Transverse colon (tissue), 4 donors: Measurements from ENCODE around the gene STX8.

Source experiments
- CTCF ChIP-seq, 5 experiments: fragments of 200-600 bp in 3 of 5; fragments of 450-650 bp in 2 of 5; sonication (generic) in 3 of 5; IDR thresholded peaks; 1 replicate in 2 of 5; 2 replicates in 3 of 5; pipeline ENCODE4 v1.5.1; 2016 to 2017; ENCODE audit warnings: antibody characterized with exemption in 5 of 5, inconsistent platforms in 3 of 5, mild to moderate bottlenecking in 2 of 5, moderate library complexity in 1 of 5
- EP300 ChIP-seq: sonication (generic); formaldehyde crosslinking; IDR thresholded peaks from one replicate; pipeline ENCODE4 v1.6.1; 2017; ENCODE audit warnings: antibody characterized with exemption, low read depth
- POLR2A ChIP-seq: fragments of 450-650 bp; IDR thresholded peaks from one replicate; pipeline ENCODE4 v1.6.1; 2016; ENCODE audit warnings: antibody characterized with exemption, mild to moderate bottlenecking, moderate library complexity
- POLR2AphosphoS5 ChIP-seq, 3 donors: sonication (generic); formaldehyde crosslinking; IDR thresholded peaks; one replicate each; pipeline ENCODE4 v1.6.1; 2016; ENCODE audit warnings: antibody characterized with exemption in 3 of 3

- TF ChIP-seq POLR2A, result no peak
- no peak for TF ChIP-seq CTCF (IDR thresholded peaks at IDR 0.05)
- no peak for TF ChIP-seq POLR2AphosphoS5 (IDR thresholded peaks at IDR 0.05)
- no peak for TF ChIP-seq EP300
Measured at GRCh38 chr17:9509236-9509816, 66.3 kb downstream of the STX8 start.
